HepG2 (cell line): Measurements from ENCODE around the gene HCRTR1. TPM values are rescaled to one million over a fixed set of nuclear protein-coding genes. Genes with fewer than 3 reads are reported as not detected.

ENCODE experiments used
- AFF4 ChIP-seq: sonication (generic); formaldehyde crosslinking; IDR thresholded peaks from 2 replicates; pipeline ENCODE4 v1.4.0; 2020; ENCODE audit warnings: missing genetic modification reagents
- BHLHE40 ChIP-seq: IDR thresholded peaks from 2 replicates; pipeline ENCODE4 v1.6.1; 2011; ENCODE audit warnings: low read length, improper control_type of control experiment
- EED ChIP-seq: sonication (generic); formaldehyde crosslinking; IDR thresholded peaks from 2 replicates; pipeline ENCODE4 v1.5.0; 2020; ENCODE audit warnings: mild to moderate bottlenecking, missing genetic modification reagents
- JUNB ChIP-seq: sonication (generic); formaldehyde crosslinking; IDR thresholded peaks from 2 replicates; pipeline ENCODE4 v1.8.0; 2022; ENCODE audit warnings: missing genetic modification reagents, mild to moderate bottlenecking, borderline replicate concordance
- PAX8 ChIP-seq: sonication (generic); formaldehyde crosslinking; IDR thresholded peaks from 2 replicates; pipeline ENCODE4 v1.8.0; 2022; ENCODE audit warnings: mild to moderate bottlenecking, missing genetic modification reagents, borderline replicate concordance
- REXO4 ChIP-seq: sonication (generic); formaldehyde crosslinking; IDR thresholded peaks from 2 replicates; pipeline ENCODE4 v1.8.0; 2022; ENCODE audit warnings: missing genetic modification reagents, mild to moderate bottlenecking, borderline replicate concordance
- SALL1 ChIP-seq: sonication (generic); formaldehyde crosslinking; IDR thresholded peaks from 2 replicates; pipeline ENCODE4 v1.8.0; 2022; ENCODE audit warnings: mild to moderate bottlenecking, missing genetic modification reagents
- SETDB1 ChIP-seq: sonication (generic); formaldehyde crosslinking; IDR thresholded peaks from 2 replicates; pipeline ENCODE4 v1.5.1; 2020; ENCODE audit warnings: missing genetic modification reagents, mild to moderate bottlenecking, borderline replicate concordance
- TIGD3 ChIP-seq: sonication (generic); formaldehyde crosslinking; IDR thresholded peaks from 2 replicates; pipeline ENCODE4 v1.5.1; 2020; ENCODE audit warnings: mild to moderate bottlenecking, missing genetic modification reagents, borderline replicate concordance
- TOE1 ChIP-seq: sonication (generic); formaldehyde crosslinking; IDR thresholded peaks from 2 replicates; pipeline ENCODE4 v1.4.0; 2020; ENCODE audit warnings: mild to moderate bottlenecking, missing genetic modification reagents
- ZBTB4 ChIP-seq: sonication (generic); formaldehyde crosslinking; IDR thresholded peaks from 2 replicates; pipeline ENCODE4 v1.4.0; 2020; ENCODE audit warnings: missing genetic modification reagents, mild to moderate bottlenecking, borderline replicate concordance
- ZNF101 ChIP-seq: sonication (generic); formaldehyde crosslinking; IDR thresholded peaks from 2 replicates; pipeline ENCODE4 v1.4.0; 2020; ENCODE audit warnings: mild to moderate bottlenecking, low read depth, missing genetic modification reagents, borderline replicate concordance
- ZNF18 ChIP-seq: sonication (generic); formaldehyde crosslinking; IDR thresholded peaks from 2 replicates; pipeline ENCODE4 v1.8.0; 2022; ENCODE audit warnings: mild to moderate bottlenecking, missing genetic modification reagents; ENCODE audit not compliant: insufficient replicate concordance
- ZNF251 ChIP-seq: sonication (generic); formaldehyde crosslinking; IDR thresholded peaks from 2 replicates; pipeline ENCODE4 v1.9.0; 2021; ENCODE audit warnings: mild to moderate bottlenecking, missing genetic modification reagents
- ZNF430 ChIP-seq: sonication (generic); formaldehyde crosslinking; IDR thresholded peaks from 2 replicates; pipeline ENCODE4 v1.9.0; 2021; ENCODE audit warnings: mild to moderate bottlenecking, missing genetic modification reagents
- ZNF891 ChIP-seq: sonication (generic); formaldehyde crosslinking; IDR thresholded peaks from 2 replicates; pipeline ENCODE4 v1.5.0; 2020; ENCODE audit warnings: mild to moderate bottlenecking, missing genetic modification reagents
- ZXDC ChIP-seq: sonication (generic); formaldehyde crosslinking; IDR thresholded peaks from 2 replicates; pipeline ENCODE4 v1.5.0; 2020; ENCODE audit warnings: mild to moderate bottlenecking, missing genetic modification reagents
- polyA plus RNA-seq, 8 experiments: library from polyadenylated mRNA; depleted of rRNA in 3 of 8; stranded (reverse) in 7 of 8; unstranded in 1 of 8; fragments of >200 nt; fragmentation: Illumina TruSeq in 4 of 8; extraction: Trizol in 4 of 8; gene quantifications; 2 replicates each; pipeline versions ENCODE4 v1.2.1 to v1.2.3, GENCODE V29; 2011 to 2016; ENCODE audit warnings: low read depth in 4 of 8, missing spikeins in 1 of 8, mixed read lengths in 1 of 8; ENCODE audit not compliant: insufficient read depth in 1 of 8
- total RNA-seq, 5 experiments: library from RNA; depleted of rRNA; stranded (reverse); fragments of >200 nt; fragmentation: Illumina TruSeq; extraction: Trizol; gene quantifications; 2 replicates each; pipeline ENCODE4 v1.2.3, GENCODE V29; 2016; ENCODE audit warnings: low read depth in 1 of 5

The HCRTR1 gene
- total and polyA plus RNA-seq, 2 of the 13 experiments (the other 11 are each of a cell fraction or from before 2014, with no cell fraction given) = not detected

- TF ChIP-seq ZXDC (CRISPR knock-in tag) (no peak), REXO4 (CRISPR knock-in tag) (no peak), ZNF891 (CRISPR knock-in tag) (no peak; the same call in 1 of the 2 replicates), ZBTB4 (CRISPR knock-in tag) (no peak), SALL1 (no peak; the same call in 1 of the 2 replicates), ZNF101 (CRISPR knock-in tag) (no peak), BHLHE40 (no peak), SETDB1 (CRISPR knock-in tag) (no peak), TOE1 (CRISPR knock-in tag) (no peak), AFF4 (CRISPR knock-in tag) (no peak), TIGD3 (CRISPR knock-in tag) (no peak), EED (CRISPR knock-in tag) (no peak), ZNF251 (CRISPR knock-in tag) (no peak), ZNF430 (CRISPR knock-in tag) (no peak), PAX8 (no peak), JUNB (CRISPR knock-in tag) (no peak), ZNF18 (CRISPR knock-in tag) (no peak)
Observed at GRCh38 chr1:31576201-31576669, 41.3 kb upstream of the HCRTR1 start, which contains the start of gene TINAGL1 (continued).
